HCT116 (cell line): ENCODE measurements around the gene LDB2. TPM values are rescaled to one million over a fixed set of nuclear protein-coding genes. Genes with fewer than 3 reads are reported as not detected.

ENCODE experiments used
- ATAC-seq: fragments of 200-7000 bp; cut with Tn5 transposase; 2 replicates; pipeline ENCODE4 v1.9.1; 2020; ENCODE audit warnings: mild to moderate bottlenecking, moderate library complexity
- BruUV-seq: library from RNA; stranded (reverse); fragments of 400-500 nt; replicated peaks from 2 replicates; lab custom pipeline; 2021; lab: Mats Ljungman, UMichigan
- CTCF ChIA-PET: fragments of 300-600 bp; sonication (Branson Sonifier 250); formaldehyde crosslinking; loops from one replicate; lab custom pipeline; 2021; ENCODE audit warnings: antibody characterized with exemption; lab: Charles Lee
- POLR2A ChIA-PET: fragments of 300-600, 350-600 bp; sonication (Branson Sonifier 250); formaldehyde crosslinking; loops from one replicate; lab custom pipeline; 2021; ENCODE audit warnings: antibody characterized with exemption; lab: Charles Lee
- RAD21 ChIA-PET, 2 experiments: fragments of 300-600 bp; sonication (Branson Sonifier 250); formaldehyde crosslinking; loops; one replicate each; lab custom pipeline; 2023; ENCODE audit warnings: low total read pairs in 2 of 2; ENCODE audit not compliant: uncharacterized antibody in 2 of 2, unreplicated experiment in 2 of 2, low non-redundant PET in 1 of 2; lab: Charles Lee
- DNase-seq: peaks from one replicate; pipeline ENCODE4 v3.0.0-alpha.2; 2010; ENCODE audit warnings: low read depth, low spot score
- H2AFZ ChIP-seq: fragments of 200-600 bp; shearing (Covaris generic), sonication (generic); 2 replicates; pipeline ENCODE4 v1.6.1; 2017; ENCODE audit warnings: low read depth, mixed run types, mixed read lengths, antibody characterized with exemption, low read length; ENCODE audit not compliant: poor library complexity, severe bottlenecking
- H3K27ac ChIP-seq: 2 replicates; pipeline ENCODE4 v1.5.1; 2012; ENCODE audit warnings: low read depth, low read length
- H3K27me3 ChIP-seq: fragments of 200-600 bp; sonication (generic); 2 replicates; pipeline ENCODE4 v1.6.1; 2016; ENCODE audit warnings: mixed run types, low read length, mixed read lengths; ENCODE audit not compliant: insufficient read depth
- H3K36me3 ChIP-seq, 2 experiments: fragments of 200-500 bp in 1 of 2; fragments of 200-600 bp in 1 of 2; sonication (Bioruptor generic) in 1 of 2; sonication (generic) in 1 of 2; 2 replicates each; pipeline versions ENCODE4 v1.5.1 to v1.6.1; 2014 to 2016; ENCODE audit warnings: low read length in 2 of 2, inconsistent platforms in 1 of 2, mixed read lengths in 1 of 2, mixed run types in 1 of 2; ENCODE audit not compliant: insufficient read depth in 2 of 2, control insufficient read depth in 1 of 2
- H3K4me1 ChIP-seq, 2 experiments: fragments of 200-600 bp in 1 of 2; sonication (generic) in 1 of 2; 2 replicates each; pipeline versions ENCODE4 v1.5.1 to v1.6.1; 2012 to 2017; ENCODE audit warnings: low read length in 2 of 2, inconsistent platforms in 1 of 2, mild to moderate bottlenecking in 1 of 2, mixed read lengths in 1 of 2, mixed run types in 1 of 2, moderate library complexity in 1 of 2; ENCODE audit not compliant: insufficient read depth in 2 of 2, control insufficient read depth in 1 of 2
- H3K4me2 ChIP-seq: fragments of 200-600 bp; sonication (generic); 2 replicates; pipeline ENCODE4 v1.6.1; 2017; ENCODE audit warnings: mixed run types, low read length, mixed read lengths
- H3K4me3 ChIP-seq, 2 experiments: fragments of 200-600 bp in 1 of 2; sonication (generic) in 1 of 2; replicated peaks in 1 of 2; 2 replicates each; pipeline ENCODE4 v1.5.1; 2011 to 2016; ENCODE audit warnings: low read length in 2 of 2, control low read depth in 1 of 2, low read depth in 1 of 2, mild to moderate bottlenecking in 1 of 2, mixed read lengths in 1 of 2, mixed run types in 1 of 2
- H3K79me2 ChIP-seq: fragments of 200-600 bp; sonication (generic); 2 replicates; pipeline ENCODE4 v1.6.1; 2017; ENCODE audit warnings: mild to moderate bottlenecking, mixed run types, low read length, moderate library complexity, mixed read lengths; ENCODE audit not compliant: insufficient read depth
- H3K9ac ChIP-seq: fragments of 200-600 bp; sonication (generic); 2 replicates; pipeline ENCODE4 v1.6.1; 2016; ENCODE audit warnings: low read length, mixed read lengths
- H3K9me2 ChIP-seq: fragments of 200-600 bp; sonication (generic), shearing (Covaris generic); 2 replicates; pipeline ENCODE4 v1.6.1; 2017; ENCODE audit warnings: mixed run types, mild to moderate bottlenecking, moderate library complexity; ENCODE audit not compliant: insufficient read depth
- H3K9me3 ChIP-seq, 2 experiments: fragments of 200-500 bp in 1 of 2; fragments of 200-600 bp in 1 of 2; sonication (Bioruptor generic) in 1 of 2; sonication (generic) in 1 of 2; 2 replicates each; pipeline ENCODE4 v1.6.1; 2014 to 2017; ENCODE audit warnings: low read length in 2 of 2, mixed read lengths in 2 of 2, inconsistent platforms in 1 of 2, low read depth in 1 of 2, mild to moderate bottlenecking in 1 of 2, mixed run types in 1 of 2, moderate library complexity in 1 of 2; ENCODE audit not compliant: control insufficient read depth in 1 of 2, insufficient read depth in 1 of 2
- H4K20me1 ChIP-seq: fragments of 200-600 bp; sonication (generic), shearing (Covaris generic); 2 replicates; pipeline ENCODE4 v1.6.1; 2017; ENCODE audit warnings: mixed run types, mild to moderate bottlenecking, moderate library complexity; ENCODE audit not compliant: insufficient read depth
- CBX3 ChIP-seq: IDR thresholded peaks from 2 replicates; pipeline ENCODE4 v1.6.1; 2012; ENCODE audit warnings: low read depth
- CEBPB ChIP-seq: IDR thresholded peaks from 2 replicates; pipeline ENCODE4 v1.6.1; 2012; ENCODE audit warnings: low read depth
- EGR1 ChIP-seq: IDR thresholded peaks from 2 replicates; pipeline ENCODE4 v1.6.1; 2012; ENCODE audit warnings: low read depth
- ELF1 ChIP-seq: IDR thresholded peaks from 2 replicates; pipeline ENCODE4 v1.6.1; 2012; ENCODE audit warnings: low read depth, borderline replicate concordance
- EZH2 ChIP-seq: fragments of 200-600 bp; sonication (generic); IDR thresholded peaks from 2 replicates; pipeline ENCODE4 v1.6.1; 2017; ENCODE audit warnings: antibody characterized with exemption, mixed run types
- EZH2phosphoT487 ChIP-seq: fragments of 200-600 bp; IDR thresholded peaks from 2 replicates; pipeline ENCODE4 v1.6.1; 2018; ENCODE audit warnings: antibody characterized with exemption, borderline replicate concordance
- FOSL1 ChIP-seq: IDR thresholded peaks from 2 replicates; pipeline ENCODE4 v1.6.1; 2012; ENCODE audit warnings: low read depth
- JUND ChIP-seq: IDR thresholded peaks from 2 replicates; pipeline ENCODE4 v1.6.1; 2012
- POLR2A ChIP-seq: IDR thresholded peaks from 2 replicates; pipeline ENCODE4 v1.7.0; 2011; ENCODE audit warnings: borderline replicate concordance; ENCODE audit not compliant: insufficient read depth, insufficient read length; ENCODE audit errors: extremely low read depth
- RAD21 ChIP-seq: IDR thresholded peaks from 2 replicates; pipeline ENCODE4 v1.6.1; 2012; ENCODE audit warnings: low read depth, mild to moderate bottlenecking
- SIN3A ChIP-seq: IDR thresholded peaks from 2 replicates; pipeline ENCODE4 v1.6.1; 2012; ENCODE audit warnings: low read depth
- SP1 ChIP-seq: IDR thresholded peaks from 2 replicates; pipeline ENCODE4 v1.6.1; 2012; ENCODE audit warnings: low read depth
- YY1 ChIP-seq: IDR thresholded peaks from 2 replicates; pipeline ENCODE4 v1.6.1; 2011; ENCODE audit warnings: low read length, low read depth, moderate library complexity, mild to moderate bottlenecking; ENCODE audit not compliant: insufficient replicate concordance; ENCODE audit errors: extremely low read depth
- ZNF274 ChIP-seq: fragments of 200-500 bp; sonication (Bioruptor generic); IDR thresholded peaks from 2 replicates; pipeline ENCODE4 v1.6.1; 2014; ENCODE audit warnings: mild to moderate bottlenecking, low read depth, low read length, inconsistent platforms
- intact Hi-C: fragments of 100-400 bp; cut with micrococcal nuclease; formaldehyde crosslinking; loops from 2 replicates; pipeline ENCODE4 v1.10.0; 2022
- total RNA-seq: library from RNA; stranded (reverse); gene quantifications from one replicate; pipeline ENCODE4 v1.2.1, GENCODE V29; 2021; ENCODE audit not compliant: unreplicated experiment
- TF ChIP-seq, protein P1 (sequence below): IDR thresholded peaks from 2 replicates; pipeline ENCODE4 v1.6.1; 2012
- TF ChIP-seq, protein P2 (sequence below): IDR thresholded peaks from 2 replicates; pipeline ENCODE4 v1.6.1; 2012; ENCODE audit warnings: low read depth
- TF ChIP-seq, protein P3 (sequence below): IDR thresholded peaks from 2 replicates; pipeline ENCODE4 v1.6.1; 2012

The LDB2 gene
- total RNA-seq, 1 experiment from 2014 or later, result 0.12 TPM

DNA sequence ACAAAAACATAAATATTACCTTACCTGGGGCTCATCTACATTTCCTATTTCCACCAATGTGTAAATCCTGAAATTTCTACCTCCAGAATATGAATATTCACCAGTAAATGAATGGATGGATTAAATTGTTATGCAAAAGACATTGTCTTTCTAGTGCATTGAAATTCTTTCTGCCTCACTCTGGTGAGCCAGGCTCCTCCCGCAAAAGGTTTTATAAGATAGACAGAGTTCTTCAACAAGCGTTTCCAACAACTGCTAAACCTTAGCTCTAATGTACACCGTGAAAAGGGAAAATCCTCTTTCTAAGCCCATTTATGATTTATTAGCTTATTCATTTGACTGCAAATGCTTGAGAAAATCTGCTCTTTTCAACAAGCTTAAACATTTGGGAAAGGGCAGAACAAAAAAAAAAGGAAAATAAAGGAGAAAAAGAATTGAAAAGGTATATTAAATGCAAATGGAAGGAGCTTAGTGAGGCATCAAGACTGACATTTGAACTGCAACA, 72.0 kb downstream of the LDB2 start:
- peaks cover 44% of the 10 kb centered on the region for H3K27me3 ChIP-seq

DNA sequence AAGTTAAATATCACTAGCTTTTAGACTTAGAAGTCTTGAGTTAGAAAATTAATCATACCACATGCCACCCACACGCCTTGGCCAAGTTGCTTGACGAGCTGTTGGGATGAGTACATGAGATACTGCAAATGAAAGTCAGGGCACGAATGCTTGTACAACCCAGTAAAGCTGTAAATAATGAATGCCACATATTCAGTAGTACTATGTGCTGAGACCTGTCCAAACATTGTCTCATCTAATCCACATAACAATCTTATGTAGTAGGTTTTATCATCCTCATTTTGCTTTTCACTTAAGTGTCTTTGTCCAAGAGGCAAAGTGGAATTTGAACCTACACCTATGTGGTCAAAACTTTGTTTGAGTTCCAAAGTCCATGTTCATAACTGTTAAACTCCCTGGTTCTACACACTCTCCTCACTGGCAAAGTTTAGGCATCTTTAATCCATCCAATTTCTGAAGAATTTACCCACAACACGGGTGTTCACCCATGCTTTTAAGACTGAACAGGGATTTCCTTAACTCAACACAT, 74.1 kb downstream of the LDB2 start:
- Histone ChIP-seq H3K79me2 (no peaks in the 10 kb centered on the region), H3K4me1 (no peaks in the 10 kb centered on the region), H3K9me2 (no peaks in the 10 kb centered on the region), H3K27me3 (peaks cover 31% of the 10 kb centered on the region), H3K4me2 (no peak overlapping the region), H3K4me3 (no peak overlapping the region), H4K20me1 (no peaks in the 10 kb centered on the region), H2AFZ (no peak overlapping the region), H3K9me3 (no peaks in the 10 kb centered on the region), H3K9ac (no peak overlapping the region), H3K36me3 (no peaks in the 10 kb centered on the region), H3K27ac (no peak overlapping the region)
- POLR2A ChIA-PET, result no interaction called here
- RAD21 ChIA-PET, result no interaction called here
- CTCF ChIA-PET, result no interaction called here
- BruUV-seq, result no TSS peak
- DNase-seq (no peak), ATAC-seq (no peak)
- intact Hi-C loops, result no loop called here
- TF ChIP-seq EZH2, result no peak
- TF ChIP-seq RAD21, result no peak
- no peak for TF ChIP-seq ZNF274
- TF ChIP-seq, protein P1, sequence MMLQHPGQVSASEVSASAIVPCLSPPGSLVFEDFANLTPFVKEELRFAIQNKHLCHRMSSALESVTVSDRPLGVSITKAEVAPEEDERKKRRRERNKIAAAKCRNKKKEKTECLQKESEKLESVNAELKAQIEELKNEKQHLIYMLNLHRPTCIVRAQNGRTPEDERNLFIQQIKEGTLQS, result no peak
- no peak for TF ChIP-seq SIN3A
- no peak for TF ChIP-seq SP1
- no peak for TF ChIP-seq YY1
- TF ChIP-seq, protein P2, sequence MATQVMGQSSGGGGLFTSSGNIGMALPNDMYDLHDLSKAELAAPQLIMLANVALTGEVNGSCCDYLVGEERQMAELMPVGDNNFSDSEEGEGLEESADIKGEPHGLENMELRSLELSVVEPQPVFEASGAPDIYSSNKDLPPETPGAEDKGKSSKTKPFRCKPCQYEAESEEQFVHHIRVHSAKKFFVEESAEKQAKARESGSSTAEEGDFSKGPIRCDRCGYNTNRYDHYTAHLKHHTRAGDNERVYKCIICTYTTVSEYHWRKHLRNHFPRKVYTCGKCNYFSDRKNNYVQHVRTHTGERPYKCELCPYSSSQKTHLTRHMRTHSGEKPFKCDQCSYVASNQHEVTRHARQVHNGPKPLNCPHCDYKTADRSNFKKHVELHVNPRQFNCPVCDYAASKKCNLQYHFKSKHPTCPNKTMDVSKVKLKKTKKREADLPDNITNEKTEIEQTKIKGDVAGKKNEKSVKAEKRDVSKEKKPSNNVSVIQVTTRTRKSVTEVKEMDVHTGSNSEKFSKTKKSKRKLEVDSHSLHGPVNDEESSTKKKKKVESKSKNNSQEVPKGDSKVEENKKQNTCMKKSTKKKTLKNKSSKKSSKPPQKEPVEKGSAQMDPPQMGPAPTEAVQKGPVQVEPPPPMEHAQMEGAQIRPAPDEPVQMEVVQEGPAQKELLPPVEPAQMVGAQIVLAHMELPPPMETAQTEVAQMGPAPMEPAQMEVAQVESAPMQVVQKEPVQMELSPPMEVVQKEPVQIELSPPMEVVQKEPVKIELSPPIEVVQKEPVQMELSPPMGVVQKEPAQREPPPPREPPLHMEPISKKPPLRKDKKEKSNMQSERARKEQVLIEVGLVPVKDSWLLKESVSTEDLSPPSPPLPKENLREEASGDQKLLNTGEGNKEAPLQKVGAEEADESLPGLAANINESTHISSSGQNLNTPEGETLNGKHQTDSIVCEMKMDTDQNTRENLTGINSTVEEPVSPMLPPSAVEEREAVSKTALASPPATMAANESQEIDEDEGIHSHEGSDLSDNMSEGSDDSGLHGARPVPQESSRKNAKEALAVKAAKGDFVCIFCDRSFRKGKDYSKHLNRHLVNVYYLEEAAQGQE, result no peak
- TF ChIP-seq FOSL1, result no peak
- TF ChIP-seq ELF1, result no peak
- no peak for TF ChIP-seq EZH2phosphoT487
- TF ChIP-seq, protein P3, sequence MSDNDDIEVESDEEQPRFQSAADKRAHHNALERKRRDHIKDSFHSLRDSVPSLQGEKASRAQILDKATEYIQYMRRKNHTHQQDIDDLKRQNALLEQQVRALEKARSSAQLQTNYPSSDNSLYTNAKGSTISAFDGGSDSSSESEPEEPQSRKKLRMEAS, result no peak
- no peak for TF ChIP-seq CBX3
- TF ChIP-seq CEBPB, result no peak
- no peak for TF ChIP-seq JUND
- TF ChIP-seq POLR2A, result no peak
- TF ChIP-seq EGR1, result no peak

More for the DNA sequence above, 72.0 kb downstream of the LDB2 start:
- no peaks in the 10 kb centered on the region for H3K9me3 ChIP-seq
- H4K20me1 ChIP-seq, result no peaks in the 10 kb centered on the region
- no peak overlapping the region for H3K9ac ChIP-seq
- no peak overlapping the region for H3K27ac ChIP-seq
- DNase-seq (no peak), ATAC-seq (no peak)
- H3K4me1 ChIP-seq, result no peaks in the 10 kb centered on the region
- CTCF ChIA-PET, result no interaction called here
- RAD21 ChIA-PET, result no interaction called here
- no peak overlapping the region for H3K4me3 ChIP-seq
- H3K9me2 ChIP-seq, result no peaks in the 10 kb centered on the region
- H3K79me2 ChIP-seq, result no peaks in the 10 kb centered on the region
- no peak overlapping the region for H2AFZ ChIP-seq
- BruUV-seq, result no TSS peak
- no peaks in the 10 kb centered on the region for H3K36me3 ChIP-seq
- intact Hi-C loops, result no loop called here
- no peak for TF ChIP-seq FOSL1
- no peak for TF ChIP-seq EZH2
- no peak for TF ChIP-seq CEBPB
- no peak for TF ChIP-seq EZH2phosphoT487
- TF ChIP-seq, protein P1, result no peak
- no peak for TF ChIP-seq CBX3
- TF ChIP-seq, all 23 proteins: peak for 0
- POLR2A ChIA-PET, result no interaction called here
- H3K4me2 ChIP-seq, result no peak overlapping the region
